HepG2 (cell line): Measurements from ENCODE around the gene CAPN15. TPM values are rescaled to one million over a fixed set of nuclear protein-coding genes. Genes with fewer than 3 reads are reported as not detected.

Experiments used
- BRCA1 ChIP-seq: sonication (generic); formaldehyde crosslinking; IDR thresholded peaks from 2 replicates; pipeline ENCODE4 v1.4.0; 2020; ENCODE audit warnings: missing genetic modification reagents
- CENPX ChIP-seq: sonication (generic); formaldehyde crosslinking; IDR thresholded peaks from 2 replicates; pipeline ENCODE4 v1.9.0; 2021; ENCODE audit warnings: mild to moderate bottlenecking, missing genetic modification reagents, moderate library complexity
- ETV6 ChIP-seq: sonication (generic); formaldehyde crosslinking; conservative IDR thresholded peaks from 2 replicates; pipeline ENCODE4 v1.4.0; 2020; ENCODE audit warnings: missing genetic modification reagents
- FIP1L1 ChIP-seq: fragments of 200-400 bp; formaldehyde crosslinking; IDR thresholded peaks from 2 replicates; pipeline ENCODE4 v1.6.1; 2018; ENCODE audit warnings: low read depth, mild to moderate bottlenecking, low read length, moderate library complexity, borderline replicate concordance; ENCODE audit not compliant: insufficient read depth
- FOXK2 ChIP-seq: fragments of 450-650 bp; IDR thresholded peaks from 2 replicates; pipeline ENCODE4 v1.6.1; 2016
- HNF4A ChIP-seq: sonication (generic); formaldehyde crosslinking; IDR thresholded peaks from 2 replicates; pipeline ENCODE4 v1.4.0; 2020; ENCODE audit warnings: missing genetic modification reagents
- KMT2B ChIP-seq: IDR thresholded peaks from 2 replicates; pipeline ENCODE4 v1.6.1; 2016; ENCODE audit warnings: missing genetic modification reagents, missing compliant biosample characterization
- MAZ ChIP-seq, 2 experiments: sonication (generic) in 1 of 2; formaldehyde crosslinking in 1 of 2; IDR thresholded peaks; 2 replicates each; pipeline versions ENCODE4 v1.5.0 to v1.6.1; 2012 to 2020; ENCODE audit warnings: low read depth in 2 of 2, mild to moderate bottlenecking in 2 of 2, borderline replicate concordance in 1 of 2, improper control_type of control experiment in 1 of 2, low read length in 1 of 2, missing genetic modification reagents in 1 of 2, moderate library complexity in 1 of 2
- MBNL3 ChIP-seq: fragments of 250-450 bp; sonication (Bioruptor Pico); conservative IDR thresholded peaks from 2 replicates; pipeline ENCODE4 v1.8.0; 2022; ENCODE audit warnings: mild to moderate bottlenecking, inconsistent platforms
- ONECUT2 ChIP-seq: sonication (generic); formaldehyde crosslinking; IDR thresholded peaks from 2 replicates; pipeline ENCODE4 v1.4.0; 2020; ENCODE audit warnings: missing genetic modification reagents
- PHF8 ChIP-seq: sonication (generic); formaldehyde crosslinking; IDR thresholded peaks from 2 replicates; pipeline ENCODE4 v1.5.0; 2020; ENCODE audit warnings: missing genetic modification reagents
- POGZ ChIP-seq: sonication (generic); formaldehyde crosslinking; IDR thresholded peaks from 2 replicates; pipeline ENCODE4 v1.4.0; 2020; ENCODE audit warnings: mild to moderate bottlenecking, missing genetic modification reagents
- RAD21 ChIP-seq: fragments of 450-650 bp; formaldehyde crosslinking; IDR thresholded peaks from 2 replicates; pipeline ENCODE4 v1.5.0; 2020; ENCODE audit warnings: mild to moderate bottlenecking
- SSRP1 ChIP-seq: IDR thresholded peaks from 2 replicates; pipeline ENCODE4 v1.6.1; 2016; ENCODE audit warnings: control low read depth
- XRCC5 ChIP-seq: fragments of 200-400 bp; formaldehyde crosslinking; optimal IDR thresholded peaks from 2 replicates; pipeline ENCODE3; 2017; ENCODE audit warnings: mild to moderate bottlenecking, low read length
- ZNF180 ChIP-seq: sonication (generic); formaldehyde crosslinking; IDR thresholded peaks from 2 replicates; pipeline ENCODE4 v1.4.0; 2020; ENCODE audit warnings: low read depth, missing genetic modification reagents, borderline replicate concordance
- ZNF263 ChIP-seq: sonication (generic); formaldehyde crosslinking; IDR thresholded peaks from 2 replicates; pipeline ENCODE4 v1.4.0; 2020; ENCODE audit warnings: missing genetic modification reagents
- ZNF563 ChIP-seq: sonication (generic); formaldehyde crosslinking; IDR thresholded peaks from 2 replicates; pipeline ENCODE4 v1.8.0; 2022; ENCODE audit warnings: mild to moderate bottlenecking, moderate library complexity, missing genetic modification reagents
- ZNF615 ChIP-seq: sonication (generic); formaldehyde crosslinking; IDR thresholded peaks from 2 replicates; pipeline ENCODE4 v1.5.0; 2020; ENCODE audit warnings: mild to moderate bottlenecking, missing genetic modification reagents, borderline replicate concordance
- ZNF616 ChIP-seq: sonication (generic); formaldehyde crosslinking; IDR thresholded peaks from 2 replicates; pipeline ENCODE4 v1.5.0; 2020; ENCODE audit warnings: low read depth, mild to moderate bottlenecking, missing genetic modification reagents
- ZNF644 ChIP-seq: IDR thresholded peaks from 2 replicates; pipeline ENCODE4 v1.6.1; 2016; ENCODE audit warnings: low read depth
- ZNF776 ChIP-seq: sonication (generic); formaldehyde crosslinking; IDR thresholded peaks from 2 replicates; pipeline ENCODE4 v1.4.0; 2020; ENCODE audit warnings: mild to moderate bottlenecking, missing genetic modification reagents
- polyA plus RNA-seq, 8 experiments: library from polyadenylated mRNA; depleted of rRNA in 3 of 8; stranded (reverse) in 7 of 8; unstranded in 1 of 8; fragments of >200 nt; fragmentation: Illumina TruSeq in 4 of 8; extraction: Trizol in 4 of 8; gene quantifications; 2 replicates each; pipeline versions ENCODE4 v1.2.1 to v1.2.3, GENCODE V29; 2011 to 2016; ENCODE audit warnings: low read depth in 4 of 8, missing spikeins in 1 of 8, mixed read lengths in 1 of 8; ENCODE audit not compliant: insufficient read depth in 1 of 8
- total RNA-seq, 5 experiments: library from RNA; depleted of rRNA; stranded (reverse); fragments of >200 nt; fragmentation: Illumina TruSeq; extraction: Trizol; gene quantifications; 2 replicates each; pipeline ENCODE4 v1.2.3, GENCODE V29; 2016; ENCODE audit warnings: low read depth in 1 of 5
- TF ChIP-seq, protein P1 (sequence below): sonication (generic); formaldehyde crosslinking; IDR thresholded peaks from 2 replicates; pipeline ENCODE4 v1.8.1; 2023; ENCODE audit warnings: mild to moderate bottlenecking, missing genetic modification reagents, borderline replicate concordance
- TF ChIP-seq, protein P2 (sequence below): sonication (generic); formaldehyde crosslinking; IDR thresholded peaks from 2 replicates; pipeline ENCODE4 v1.5.1; 2020; ENCODE audit warnings: mild to moderate bottlenecking, moderate library complexity, missing genetic modification reagents
- TF ChIP-seq, protein P3 (sequence below): IDR thresholded peaks from 2 replicates; pipeline ENCODE4 v1.6.1; 2016; ENCODE audit warnings: missing biosample characterization, missing genetic modification reagents, low read depth
- TF ChIP-seq, protein P4 (sequence below): sonication (generic); formaldehyde crosslinking; IDR thresholded peaks from 2 replicates; pipeline ENCODE4 v1.8.1; 2022; ENCODE audit warnings: mild to moderate bottlenecking, missing genetic modification reagents
- TF ChIP-seq, protein P5 (sequence below), 2 experiments: fragments of 450-650 bp in 1 of 2; sonication (generic) in 1 of 2; formaldehyde crosslinking; IDR thresholded peaks; 2 replicates each; pipeline versions ENCODE4 v1.5.0 to v1.8.0; 2020 to 2022; ENCODE audit warnings: mild to moderate bottlenecking in 1 of 2, missing genetic modification reagents in 1 of 2

Gene CAPN15
- total and polyA plus RNA-seq, 2 of the 13 experiments (the other 11 are each of a cell fraction or from before 2014, with no cell fraction given): 14.9 to 24.5 TPM

DNA sequence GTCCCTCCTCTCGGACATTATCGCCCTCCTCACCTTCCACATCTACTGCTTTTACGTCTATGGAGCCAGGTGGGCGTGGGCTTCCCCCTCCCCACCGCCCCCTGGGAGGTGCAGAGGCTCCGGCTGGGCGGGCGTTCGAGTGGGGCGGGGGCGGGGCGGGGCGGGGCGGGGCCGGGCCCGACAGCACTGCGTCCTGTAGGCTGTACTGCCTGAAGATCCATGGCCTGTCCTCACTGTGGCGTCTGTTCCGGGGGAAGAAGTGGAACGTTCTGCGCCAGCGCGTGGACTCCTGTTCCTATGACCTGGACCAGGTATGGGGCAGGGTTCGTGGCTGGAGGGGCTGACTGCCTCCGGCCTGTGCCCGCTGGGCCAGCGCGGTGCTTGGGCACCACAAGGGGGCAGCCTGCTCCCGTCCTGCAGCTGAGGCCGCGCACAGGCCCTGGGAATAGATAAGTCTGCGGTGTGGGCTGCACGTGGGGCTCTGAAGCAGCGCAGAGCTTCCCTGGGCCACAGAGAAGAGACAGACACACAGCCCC is 51.4 kb downstream of the CAPN15 start (continued):
- TF ChIP-seq, protein P1, sequence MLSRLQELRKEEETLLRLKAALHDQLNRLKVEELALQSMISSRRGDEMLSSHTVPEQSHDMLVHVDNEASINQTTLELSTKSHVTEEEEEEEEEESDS (CRISPR knock-in tag): no peak
- TF ChIP-seq ZNF616 (CRISPR knock-in tag) (no peak), BRCA1 (CRISPR knock-in tag) (no peak), XRCC5 (peak; percentile 76), RAD21 (CRISPR knock-in tag) (peak; percentile 96), MBNL3 (no peak), ZNF263 (no peak; the same call in 1 of the 2 replicates), ZNF563 (CRISPR knock-in tag) (no peak), MAZ (IDR thresholded peaks at IDR 0.05; ENCODE audit: borderline replicate concordance, low read depth, low read length) (no peak), MAZ (CRISPR knock-in tag; IDR thresholded peaks at IDR 0.05; ENCODE audit: low read depth) (0 out of 2 replicates have a peak, but pooled peaks have one; percentile 47), HNF4A (CRISPR knock-in tag) (peak; percentile 32; the same call in 1 of the 2 replicates), ZNF615 (CRISPR knock-in tag) (no peak), POGZ (CRISPR knock-in tag) (peak; percentile 35; the same call in 1 of the 2 replicates), ETV6 (no peak), CENPX (CRISPR knock-in tag) (no peak), PHF8 (CRISPR knock-in tag) (peak; percentile 34), KMT2B (CRISPR knock-in tag) (no peak), ONECUT2 (no peak), FOXK2 (no peak), FIP1L1 (no peak), SSRP1 (CRISPR knock-in tag) (no peak), ZNF776 (CRISPR knock-in tag) (no peak), ZNF180 (CRISPR knock-in tag) (no peak), ZNF644 (CRISPR knock-in tag) (no peak)
- TF ChIP-seq, protein P2, sequence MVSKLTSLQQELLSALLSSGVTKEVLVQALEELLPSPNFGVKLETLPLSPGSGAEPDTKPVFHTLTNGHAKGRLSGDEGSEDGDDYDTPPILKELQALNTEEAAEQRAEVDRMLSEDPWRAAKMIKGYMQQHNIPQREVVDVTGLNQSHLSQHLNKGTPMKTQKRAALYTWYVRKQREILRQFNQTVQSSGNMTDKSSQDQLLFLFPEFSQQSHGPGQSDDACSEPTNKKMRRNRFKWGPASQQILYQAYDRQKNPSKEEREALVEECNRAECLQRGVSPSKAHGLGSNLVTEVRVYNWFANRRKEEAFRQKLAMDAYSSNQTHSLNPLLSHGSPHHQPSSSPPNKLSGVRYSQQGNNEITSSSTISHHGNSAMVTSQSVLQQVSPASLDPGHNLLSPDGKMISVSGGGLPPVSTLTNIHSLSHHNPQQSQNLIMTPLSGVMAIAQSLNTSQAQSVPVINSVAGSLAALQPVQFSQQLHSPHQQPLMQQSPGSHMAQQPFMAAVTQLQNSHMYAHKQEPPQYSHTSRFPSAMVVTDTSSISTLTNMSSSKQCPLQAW (CRISPR knock-in tag): no peak
- TF ChIP-seq, protein P3, sequence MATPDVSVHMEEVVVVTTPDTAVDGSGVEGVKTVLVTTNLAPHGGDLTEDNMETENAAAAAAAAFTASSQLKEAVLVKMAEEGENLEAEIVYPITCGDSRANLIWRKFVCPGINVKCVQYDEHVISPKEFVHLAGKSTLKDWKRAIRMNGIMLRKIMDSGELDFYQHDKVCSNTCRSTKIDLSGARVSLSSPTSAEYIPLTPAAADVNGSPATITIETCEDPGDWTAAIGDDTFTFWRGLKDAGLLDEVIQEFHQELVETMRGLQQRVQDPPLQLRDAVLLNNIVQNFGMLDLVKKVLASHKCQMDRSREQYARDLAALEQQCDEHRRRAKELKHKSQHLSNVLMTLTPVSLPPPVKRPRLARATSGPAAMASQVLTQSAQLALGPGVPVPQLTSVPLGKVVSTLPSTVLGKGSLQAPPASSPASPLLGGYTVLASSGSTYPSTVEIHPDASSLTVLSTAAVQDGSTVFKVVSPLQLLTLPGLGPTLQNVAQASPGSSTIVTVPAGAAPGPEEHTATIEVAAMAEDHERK (CRISPR knock-in tag): no peak
- TF ChIP-seq, protein P4, sequence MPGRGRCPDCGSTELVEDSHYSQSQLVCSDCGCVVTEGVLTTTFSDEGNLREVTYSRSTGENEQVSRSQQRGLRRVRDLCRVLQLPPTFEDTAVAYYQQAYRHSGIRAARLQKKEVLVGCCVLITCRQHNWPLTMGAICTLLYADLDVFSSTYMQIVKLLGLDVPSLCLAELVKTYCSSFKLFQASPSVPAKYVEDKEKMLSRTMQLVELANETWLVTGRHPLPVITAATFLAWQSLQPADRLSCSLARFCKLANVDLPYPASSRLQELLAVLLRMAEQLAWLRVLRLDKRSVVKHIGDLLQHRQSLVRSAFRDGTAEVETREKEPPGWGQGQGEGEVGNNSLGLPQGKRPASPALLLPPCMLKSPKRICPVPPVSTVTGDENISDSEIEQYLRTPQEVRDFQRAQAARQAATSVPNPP (CRISPR knock-in tag): no peak
- TF ChIP-seq, protein P5, sequence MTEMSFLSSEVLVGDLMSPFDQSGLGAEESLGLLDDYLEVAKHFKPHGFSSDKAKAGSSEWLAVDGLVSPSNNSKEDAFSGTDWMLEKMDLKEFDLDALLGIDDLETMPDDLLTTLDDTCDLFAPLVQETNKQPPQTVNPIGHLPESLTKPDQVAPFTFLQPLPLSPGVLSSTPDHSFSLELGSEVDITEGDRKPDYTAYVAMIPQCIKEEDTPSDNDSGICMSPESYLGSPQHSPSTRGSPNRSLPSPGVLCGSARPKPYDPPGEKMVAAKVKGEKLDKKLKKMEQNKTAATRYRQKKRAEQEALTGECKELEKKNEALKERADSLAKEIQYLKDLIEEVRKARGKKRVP (CRISPR knock-in tag; IDR thresholded peaks at IDR 0.05): no peak
